SK-N-SH treated with all-trans-retinoic acid at 6 μM for 48 hours (cell line): Measurements from ENCODE around the gene PTTG1.

Source experiments
- ARNTL ChIP-seq: fragments of 450-650 bp; formaldehyde crosslinking; IDR thresholded peaks from 2 replicates; pipeline ENCODE4 v1.5.0; 2020; ENCODE audit warnings: low read depth, mild to moderate bottlenecking, moderate library complexity, borderline replicate concordance
- ESRRG ChIP-seq: fragments of 250-450 bp; sonication (Bioruptor Pico); IDR thresholded peaks from 2 replicates; pipeline ENCODE4 v1.6.1; 2021; ENCODE audit warnings: mild to moderate bottlenecking
- ISL1 ChIP-seq: fragments of 250-450 bp; sonication (Bioruptor Pico); IDR thresholded peaks from 2 replicates; pipeline ENCODE4 v2.1.2; 2022; ENCODE audit warnings: mild to moderate bottlenecking, moderate library complexity
- OSR1 ChIP-seq: fragments of 250-450 bp; sonication (Bioruptor Pico); IDR thresholded peaks from 2 replicates; pipeline ENCODE4 v1.8.0; 2022; ENCODE audit warnings: moderate library complexity, mild to moderate bottlenecking, inconsistent platforms
- PPARA ChIP-seq: fragments of 250-450 bp; sonication (Bioruptor Pico); IDR thresholded peaks from 2 replicates; pipeline ENCODE4 v1.5.0; 2020; ENCODE audit warnings: mild to moderate bottlenecking, borderline replicate concordance
- RARB ChIP-seq: fragments of 250-450 bp; sonication (Bioruptor Pico); IDR thresholded peaks from 2 replicates; pipeline ENCODE4 v1.8.0; 2021; ENCODE audit warnings: mild to moderate bottlenecking, moderate library complexity
- ZFP3 ChIP-seq: fragments of 250-450 bp; sonication (Bioruptor Pico); IDR thresholded peaks from 2 replicates; pipeline ENCODE4 v1.5.0; 2020; ENCODE audit warnings: mild to moderate bottlenecking, moderate library complexity
- ZFP30 ChIP-seq: fragments of 450-650 bp; formaldehyde crosslinking; IDR thresholded peaks from 2 replicates; pipeline ENCODE4 v1.5.0; 2022; ENCODE audit warnings: mild to moderate bottlenecking, moderate library complexity
- ZNF565 ChIP-seq: fragments of 450-650 bp; formaldehyde crosslinking; conservative IDR thresholded peaks from 2 replicates; pipeline ENCODE4 v1.5.0; 2020; ENCODE audit warnings: low read depth, mild to moderate bottlenecking, moderate library complexity
- ZNF70 ChIP-seq: fragments of 450-650 bp; formaldehyde crosslinking; IDR thresholded peaks from 2 replicates; pipeline ENCODE4 v1.5.0; 2020; ENCODE audit warnings: mild to moderate bottlenecking, moderate library complexity
- ZNF8 ChIP-seq: fragments of 450-650 bp; formaldehyde crosslinking; IDR thresholded peaks from 2 replicates; pipeline ENCODE4 v1.5.0; 2020; ENCODE audit warnings: mild to moderate bottlenecking, moderate library complexity
- TF ChIP-seq, protein P1 (sequence below): fragments of 250-450 bp; sonication (Bioruptor Pico); IDR thresholded peaks from 2 replicates; pipeline ENCODE4 v1.8.0; 2020; ENCODE audit warnings: mild to moderate bottlenecking, moderate library complexity, borderline replicate concordance
- TF ChIP-seq, protein P2 (sequence below): fragments of 250-450 bp; sonication (Bioruptor Pico); IDR thresholded peaks from 2 replicates; pipeline ENCODE4 v1.5.0; 2020; ENCODE audit warnings: mild to moderate bottlenecking, moderate library complexity
- TF ChIP-seq, protein P3 (sequence below): fragments of 250-450 bp; sonication (Bioruptor Pico); IDR thresholded peaks from 2 replicates; pipeline ENCODE4 v1.5.1; 2020; ENCODE audit warnings: low read depth, mild to moderate bottlenecking, moderate library complexity

DNA sequence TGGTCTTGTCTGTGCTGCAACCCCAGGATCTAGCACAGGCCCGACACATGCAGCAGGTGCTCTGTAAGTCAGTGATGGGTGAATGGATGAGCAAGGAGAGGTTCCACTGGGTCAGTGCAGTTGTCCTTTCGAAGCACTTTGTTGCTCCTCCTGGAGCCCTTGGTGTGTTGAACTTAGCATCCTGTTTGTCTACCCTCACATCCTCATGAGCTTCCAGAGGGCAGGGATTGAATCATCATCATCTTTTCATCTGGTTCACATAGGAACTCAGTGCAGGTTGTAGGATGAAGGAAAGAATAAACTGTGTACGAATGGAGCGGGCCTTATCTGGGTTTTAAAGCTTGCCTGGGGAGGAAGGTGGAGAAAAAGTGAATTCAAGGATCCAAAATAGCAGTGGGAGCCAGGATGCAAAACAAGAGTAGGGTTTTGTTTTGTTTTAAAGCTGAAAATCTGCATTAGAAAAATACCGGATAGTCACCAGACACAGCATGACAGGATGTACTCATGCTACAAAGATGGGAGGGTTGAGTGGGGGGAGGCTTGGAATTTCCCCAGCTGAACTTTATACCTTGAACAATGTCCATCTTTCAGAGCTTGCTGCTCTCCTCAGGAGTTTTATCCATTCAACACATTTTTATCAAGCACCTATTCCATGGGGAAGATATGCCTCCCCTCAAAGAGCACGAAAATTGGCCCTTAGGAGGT, 55.8 kb downstream of the PTTG1 start:
- TF ChIP-seq, protein P1, sequence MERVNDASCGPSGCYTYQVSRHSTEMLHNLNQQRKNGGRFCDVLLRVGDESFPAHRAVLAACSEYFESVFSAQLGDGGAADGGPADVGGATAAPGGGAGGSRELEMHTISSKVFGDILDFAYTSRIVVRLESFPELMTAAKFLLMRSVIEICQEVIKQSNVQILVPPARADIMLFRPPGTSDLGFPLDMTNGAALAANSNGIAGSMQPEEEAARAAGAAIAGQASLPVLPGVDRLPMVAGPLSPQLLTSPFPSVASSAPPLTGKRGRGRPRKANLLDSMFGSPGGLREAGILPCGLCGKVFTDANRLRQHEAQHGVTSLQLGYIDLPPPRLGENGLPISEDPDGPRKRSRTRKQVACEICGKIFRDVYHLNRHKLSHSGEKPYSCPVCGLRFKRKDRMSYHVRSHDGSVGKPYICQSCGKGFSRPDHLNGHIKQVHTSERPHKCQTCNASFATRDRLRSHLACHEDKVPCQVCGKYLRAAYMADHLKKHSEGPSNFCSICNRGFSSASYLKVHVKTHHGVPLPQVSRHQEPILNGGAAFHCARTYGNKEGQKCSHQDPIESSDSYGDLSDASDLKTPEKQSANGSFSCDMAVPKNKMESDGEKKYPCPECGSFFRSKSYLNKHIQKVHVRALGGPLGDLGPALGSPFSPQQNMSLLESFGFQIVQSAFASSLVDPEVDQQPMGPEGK (CRISPR knock-in tag): no peak
- no peak for TF ChIP-seq RARB
- no peak for TF ChIP-seq ESRRG
- TF ChIP-seq ZNF70 (CRISPR knock-in tag): no peak
- TF ChIP-seq ISL1 (CRISPR knock-in tag): no peak
- no peak for TF ChIP-seq OSR1
- no peak for TF ChIP-seq ZNF8
- TF ChIP-seq ZFP3 (CRISPR knock-in tag): no peak
- TF ChIP-seq, protein P2, sequence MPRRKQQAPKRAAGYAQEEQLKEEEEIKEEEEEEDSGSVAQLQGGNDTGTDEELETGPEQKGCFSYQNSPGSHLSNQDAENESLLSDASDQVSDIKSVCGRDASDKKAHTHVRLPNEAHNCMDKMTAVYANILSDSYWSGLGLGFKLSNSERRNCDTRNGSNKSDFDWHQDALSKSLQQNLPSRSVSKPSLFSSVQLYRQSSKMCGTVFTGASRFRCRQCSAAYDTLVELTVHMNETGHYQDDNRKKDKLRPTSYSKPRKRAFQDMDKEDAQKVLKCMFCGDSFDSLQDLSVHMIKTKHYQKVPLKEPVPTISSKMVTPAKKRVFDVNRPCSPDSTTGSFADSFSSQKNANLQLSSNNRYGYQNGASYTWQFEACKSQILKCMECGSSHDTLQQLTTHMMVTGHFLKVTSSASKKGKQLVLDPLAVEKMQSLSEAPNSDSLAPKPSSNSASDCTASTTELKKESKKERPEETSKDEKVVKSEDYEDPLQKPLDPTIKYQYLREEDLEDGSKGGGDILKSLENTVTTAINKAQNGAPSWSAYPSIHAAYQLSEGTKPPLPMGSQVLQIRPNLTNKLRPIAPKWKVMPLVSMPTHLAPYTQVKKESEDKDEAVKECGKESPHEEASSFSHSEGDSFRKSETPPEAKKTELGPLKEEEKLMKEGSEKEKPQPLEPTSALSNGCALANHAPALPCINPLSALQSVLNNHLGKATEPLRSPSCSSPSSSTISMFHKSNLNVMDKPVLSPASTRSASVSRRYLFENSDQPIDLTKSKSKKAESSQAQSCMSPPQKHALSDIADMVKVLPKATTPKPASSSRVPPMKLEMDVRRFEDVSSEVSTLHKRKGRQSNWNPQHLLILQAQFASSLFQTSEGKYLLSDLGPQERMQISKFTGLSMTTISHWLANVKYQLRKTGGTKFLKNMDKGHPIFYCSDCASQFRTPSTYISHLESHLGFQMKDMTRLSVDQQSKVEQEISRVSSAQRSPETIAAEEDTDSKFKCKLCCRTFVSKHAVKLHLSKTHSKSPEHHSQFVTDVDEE: no peak
- TF ChIP-seq, protein P3, sequence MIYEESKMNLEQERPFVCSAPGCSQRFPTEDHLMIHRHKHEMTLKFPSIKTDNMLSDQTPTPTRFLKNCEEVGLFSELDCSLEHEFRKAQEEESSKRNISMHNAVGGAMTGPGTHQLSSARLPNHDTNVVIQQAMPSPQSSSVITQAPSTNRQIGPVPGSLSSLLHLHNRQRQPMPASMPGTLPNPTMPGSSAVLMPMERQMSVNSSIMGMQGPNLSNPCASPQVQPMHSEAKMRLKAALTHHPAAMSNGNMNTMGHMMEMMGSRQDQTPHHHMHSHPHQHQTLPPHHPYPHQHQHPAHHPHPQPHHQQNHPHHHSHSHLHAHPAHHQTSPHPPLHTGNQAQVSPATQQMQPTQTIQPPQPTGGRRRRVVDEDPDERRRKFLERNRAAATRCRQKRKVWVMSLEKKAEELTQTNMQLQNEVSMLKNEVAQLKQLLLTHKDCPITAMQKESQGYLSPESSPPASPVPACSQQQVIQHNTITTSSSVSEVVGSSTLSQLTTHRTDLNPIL (CRISPR knock-in tag): no peak
- no peak for TF ChIP-seq ARNTL (CRISPR knock-in tag)
- no peak for TF ChIP-seq ZFP30 (CRISPR knock-in tag)
- no peak for TF ChIP-seq ZNF565 (CRISPR knock-in tag)
- no peak for TF ChIP-seq PPARA (CRISPR knock-in tag)
